Mesothelial cell of epicardium (in vitro differentiated cells): ENCODE results near the gene ACOXL. TPM values are rescaled to one million over a fixed set of nuclear protein-coding genes. Genes with fewer than 3 reads are reported as not detected.

Experiments
- DNase-seq, 2 experiments: peaks; one replicate each; pipeline ENCODE4 v3.0.0; 2021; ENCODE audit warnings: low spot score in 2 of 2; ENCODE audit not compliant: unreplicated experiment in 2 of 2
- H3K27ac Mint-ChIP-seq: 2 replicates; pipeline ENCODE4 v1.8.0; 2021; ENCODE audit warnings: mixed read lengths
- H3K27me3 Mint-ChIP-seq: 2 replicates; pipeline ENCODE4 v1.8.0; 2021; ENCODE audit warnings: low read depth, mixed read lengths
- H3K36me3 Mint-ChIP-seq: 2 replicates; pipeline ENCODE4 v1.8.0; 2021; ENCODE audit warnings: mixed read lengths
- H3K4me1 Mint-ChIP-seq: 2 replicates; pipeline ENCODE4 v1.8.0; 2021; ENCODE audit warnings: mixed read lengths
- H3K4me3 Mint-ChIP-seq: 2 replicates; pipeline ENCODE4 v1.8.0; 2021; ENCODE audit warnings: mild to moderate bottlenecking, moderate library complexity, mixed read lengths
- H3K9me3 Mint-ChIP-seq: 2 replicates; pipeline ENCODE4 v1.8.0; 2021; ENCODE audit warnings: mixed read lengths
- total RNA-seq: library from RNA; stranded (reverse); gene quantifications from 3 replicates; pipeline ENCODE4 v1.2.1, GENCODE V29; 2021
- TF ChIP-seq, protein P1 (sequence below): fragments of 200-600 bp; sonication (generic); IDR thresholded peaks from one replicate; pipeline ENCODE4 v1.5.0; 2021; ENCODE audit warnings: antibody characterized with exemption; ENCODE audit not compliant: unreplicated experiment

The ACOXL gene
- total RNA-seq, 1 donor from 2014 or later, result 0.20 TPM

DNA sequence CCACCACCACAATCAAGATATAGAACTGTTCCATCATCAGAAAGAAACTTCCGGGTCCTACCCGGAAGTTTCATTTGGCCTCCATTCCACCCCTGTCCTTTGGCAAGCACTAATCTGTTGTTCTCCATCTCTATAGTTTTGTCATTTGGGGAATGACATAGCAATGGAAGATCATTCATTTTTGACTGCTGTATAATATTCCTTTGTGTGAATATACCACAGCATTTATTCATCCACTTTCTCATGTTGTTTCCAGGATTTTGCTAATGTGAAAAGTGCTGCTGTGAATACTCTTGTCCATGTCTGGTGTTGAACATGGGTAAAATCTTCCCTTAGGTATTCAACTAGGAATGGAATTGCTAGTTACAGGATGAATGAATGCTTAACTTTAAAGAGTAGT lies 53.1 kb downstream of the ACOXL start:
- DNase-seq, result no peak
- Mint-ChIP-seq H3K9me3 (peaks cover 10% of the 10 kb centered on the region), H3K36me3 (no peaks in the 10 kb centered on the region), H3K4me3 (no peak overlapping the region), H3K4me1 (no peaks in the 10 kb centered on the region), H3K27me3 (peaks cover 78% of the 10 kb centered on the region), H3K27ac (no peak overlapping the region)
- TF ChIP-seq, protein P1, sequence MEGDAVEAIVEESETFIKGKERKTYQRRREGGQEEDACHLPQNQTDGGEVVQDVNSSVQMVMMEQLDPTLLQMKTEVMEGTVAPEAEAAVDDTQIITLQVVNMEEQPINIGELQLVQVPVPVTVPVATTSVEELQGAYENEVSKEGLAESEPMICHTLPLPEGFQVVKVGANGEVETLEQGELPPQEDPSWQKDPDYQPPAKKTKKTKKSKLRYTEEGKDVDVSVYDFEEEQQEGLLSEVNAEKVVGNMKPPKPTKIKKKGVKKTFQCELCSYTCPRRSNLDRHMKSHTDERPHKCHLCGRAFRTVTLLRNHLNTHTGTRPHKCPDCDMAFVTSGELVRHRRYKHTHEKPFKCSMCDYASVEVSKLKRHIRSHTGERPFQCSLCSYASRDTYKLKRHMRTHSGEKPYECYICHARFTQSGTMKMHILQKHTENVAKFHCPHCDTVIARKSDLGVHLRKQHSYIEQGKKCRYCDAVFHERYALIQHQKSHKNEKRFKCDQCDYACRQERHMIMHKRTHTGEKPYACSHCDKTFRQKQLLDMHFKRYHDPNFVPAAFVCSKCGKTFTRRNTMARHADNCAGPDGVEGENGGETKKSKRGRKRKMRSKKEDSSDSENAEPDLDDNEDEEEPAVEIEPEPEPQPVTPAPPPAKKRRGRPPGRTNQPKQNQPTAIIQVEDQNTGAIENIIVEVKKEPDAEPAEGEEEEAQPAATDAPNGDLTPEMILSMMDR, result no peak

DNA sequence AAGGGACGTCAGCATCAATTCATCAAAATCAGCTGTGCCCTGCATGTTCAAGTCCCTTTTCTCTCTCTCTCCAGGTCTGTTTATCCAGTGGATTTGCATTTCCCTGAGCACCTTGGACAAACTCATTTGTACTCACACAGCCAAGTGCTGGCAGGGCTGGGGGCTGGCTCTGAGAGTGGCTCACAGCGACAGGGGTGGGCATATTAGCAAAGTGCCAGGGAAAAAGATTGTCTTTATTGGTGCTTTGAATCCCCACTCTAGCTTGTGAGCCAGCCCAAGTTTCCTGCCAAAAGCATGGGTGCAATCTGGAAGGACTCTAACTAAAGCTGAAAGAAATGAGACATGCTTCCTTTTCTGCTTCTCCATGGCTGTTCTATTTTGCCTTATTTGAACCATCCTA lies 56.6 kb downstream of the ACOXL start:
- H3K4me3 Mint-ChIP-seq, result no peak overlapping the region
- TF ChIP-seq, protein P1, result no peak
- DNase-seq, result no peak
- peaks cover 83% of the 10 kb centered on the region for H3K27me3 Mint-ChIP-seq
- no peaks in the 10 kb centered on the region for H3K36me3 Mint-ChIP-seq
- H3K4me1 Mint-ChIP-seq, result no peaks in the 10 kb centered on the region
- peaks cover 10% of the 10 kb centered on the region for H3K9me3 Mint-ChIP-seq
- H3K27ac Mint-ChIP-seq, result no peak overlapping the region

DNA sequence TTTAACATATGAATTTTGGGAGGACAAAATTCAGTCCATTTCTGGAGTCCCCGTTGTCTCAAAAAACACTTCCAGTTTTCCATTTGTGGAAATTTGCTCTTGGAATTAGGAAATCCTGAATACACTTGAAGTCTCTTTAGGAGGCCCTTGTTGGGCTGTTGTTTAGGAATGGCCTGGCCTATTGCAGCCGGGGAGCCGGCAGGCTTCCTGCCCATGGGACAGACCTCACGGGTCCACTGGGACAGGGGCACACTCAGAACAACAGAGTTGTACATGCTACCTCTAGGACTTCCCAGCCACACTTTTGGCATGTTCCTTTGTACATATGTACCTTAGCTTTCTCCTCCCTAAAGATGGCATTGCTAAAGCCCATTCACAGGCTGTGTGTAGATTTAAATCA lies 57.3 kb downstream of the ACOXL start:
- DNase-seq, result no peak
- Mint-ChIP-seq H3K36me3 (no peaks in the 10 kb centered on the region), H3K4me1 (no peaks in the 10 kb centered on the region), H3K27me3 (peaks cover 87% of the 10 kb centered on the region), H3K9me3 (peaks cover 10% of the 10 kb centered on the region), H3K4me3 (no peak overlapping the region), H3K27ac (no peak overlapping the region)
- TF ChIP-seq, protein P1, result no peak

DNA sequence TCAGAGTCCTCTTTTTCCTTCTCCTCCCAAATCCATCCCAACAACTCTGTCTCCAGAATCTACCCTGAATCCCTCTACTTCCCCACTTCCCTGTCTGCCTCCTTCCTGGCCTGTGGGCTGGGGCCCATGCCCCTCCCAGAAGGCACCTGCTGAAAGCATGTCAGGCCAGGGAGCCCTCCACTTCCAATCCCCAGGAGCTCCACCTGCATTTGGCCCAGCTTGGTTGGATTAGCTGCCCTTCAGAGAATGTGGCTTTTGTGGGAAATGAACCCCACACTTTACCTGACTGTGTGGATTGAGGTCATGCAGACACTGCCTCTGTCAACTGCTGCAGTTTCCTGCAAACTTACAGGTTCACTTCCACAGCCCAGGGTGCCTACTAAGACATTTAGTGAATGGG lies 58.5 kb downstream of the ACOXL start:
- Mint-ChIP-seq H3K4me1 (no peaks in the 10 kb centered on the region), H3K27ac (no peak overlapping the region), H3K36me3 (no peaks in the 10 kb centered on the region), H3K4me3 (no peak overlapping the region), H3K27me3 (peaks cover 89% of the 10 kb centered on the region), H3K9me3 (peaks cover 4% of the 10 kb centered on the region)
- TF ChIP-seq, protein P1, result no peak
- no peak for DNase-seq

- H3K4me3 Mint-ChIP-seq, result no peak overlapping the region
- no peak for DNase-seq
- H3K27ac Mint-ChIP-seq, result no peak overlapping the region
- TF ChIP-seq, protein P1, result no peak
- peaks cover 4% of the 10 kb centered on the region for H3K9me3 Mint-ChIP-seq
- H3K27me3 Mint-ChIP-seq, result peaks cover 88% of the 10 kb centered on the region
- no peaks in the 10 kb centered on the region for H3K36me3 Mint-ChIP-seq
- H3K4me1 Mint-ChIP-seq, result no peaks in the 10 kb centered on the region
Observed at GRCh38 chr2:110791435-110791834, 59.1 kb downstream of the ACOXL start.

- peaks cover 2% of the 10 kb centered on the region for H3K4me1 Mint-ChIP-seq
- no peak overlapping the region for H3K27ac Mint-ChIP-seq
- TF ChIP-seq, protein P1, result no peak
- no peak overlapping the region for H3K4me3 Mint-ChIP-seq
- no peaks in the 10 kb centered on the region for H3K9me3 Mint-ChIP-seq
- H3K27me3 Mint-ChIP-seq, result peaks cover 92% of the 10 kb centered on the region
- DNase-seq, result no peak
- no peaks in the 10 kb centered on the region for H3K36me3 Mint-ChIP-seq
Observed at GRCh38 chr2:110793034-110793433, 60.7 kb downstream of the ACOXL start.
